D341Med (cell line): ENCODE results near the gene PARM1.
"Not testable (repeated sequence)": the region's sequence is repeated elsewhere in the genome, so short reads cannot be mapped to it uniquely, and the experiment has no call there.

Experiments used
- DNase-seq: peaks from one replicate; pipeline ENCODE4 v3.0.0; 2012; ENCODE audit warnings: low spot score

PARM1 gene

DNA sequence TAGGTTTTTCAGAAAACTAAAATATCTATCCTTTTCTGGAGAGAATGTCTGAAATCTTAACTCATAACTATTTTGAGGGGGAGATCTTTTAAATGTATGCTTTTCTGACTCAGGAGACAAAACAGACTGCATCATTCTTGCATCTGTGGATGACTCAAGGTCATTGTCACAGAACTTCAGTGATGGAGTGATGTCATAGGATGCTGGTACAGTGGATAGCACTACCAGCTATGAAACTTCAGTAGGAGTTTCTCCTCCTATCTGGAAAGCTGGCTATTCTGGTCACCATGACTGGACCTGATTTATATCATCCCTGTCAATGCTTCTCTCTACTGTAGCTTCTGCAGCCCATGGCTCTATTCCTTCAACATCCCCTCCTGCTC is 50.3 kb downstream of the PARM1 start:
- DNase-seq: no peak

- no peak for DNase-seq
Measured at GRCh38 chr4:74990276-74990875, 57.5 kb downstream of the PARM1 start.

GRCh38 chr4:74994436-74994835 is 61.5 kb downstream of the PARM1 start:
- not testable (repeated sequence) for DNase-seq

DNA sequence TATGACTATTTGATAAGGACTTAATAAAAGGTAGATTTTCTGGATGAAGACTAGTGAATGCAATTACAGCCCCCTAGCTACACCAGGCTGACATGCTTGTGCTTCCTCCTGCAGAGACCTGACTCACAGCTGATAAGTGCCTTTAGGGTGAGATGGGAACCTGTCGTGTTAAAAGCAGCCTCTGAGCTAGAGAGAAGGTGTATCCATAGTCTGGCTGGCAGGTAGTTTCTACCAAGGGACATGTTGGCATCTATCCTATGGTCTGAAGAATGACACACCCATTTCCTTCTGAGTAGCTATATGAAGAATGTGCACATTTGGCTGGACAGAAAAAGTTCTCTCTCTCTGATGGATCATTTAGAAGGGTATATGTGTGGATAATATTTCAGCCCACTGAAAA is 64.1 kb downstream of the PARM1 start:
- no peak for DNase-seq

DNA sequence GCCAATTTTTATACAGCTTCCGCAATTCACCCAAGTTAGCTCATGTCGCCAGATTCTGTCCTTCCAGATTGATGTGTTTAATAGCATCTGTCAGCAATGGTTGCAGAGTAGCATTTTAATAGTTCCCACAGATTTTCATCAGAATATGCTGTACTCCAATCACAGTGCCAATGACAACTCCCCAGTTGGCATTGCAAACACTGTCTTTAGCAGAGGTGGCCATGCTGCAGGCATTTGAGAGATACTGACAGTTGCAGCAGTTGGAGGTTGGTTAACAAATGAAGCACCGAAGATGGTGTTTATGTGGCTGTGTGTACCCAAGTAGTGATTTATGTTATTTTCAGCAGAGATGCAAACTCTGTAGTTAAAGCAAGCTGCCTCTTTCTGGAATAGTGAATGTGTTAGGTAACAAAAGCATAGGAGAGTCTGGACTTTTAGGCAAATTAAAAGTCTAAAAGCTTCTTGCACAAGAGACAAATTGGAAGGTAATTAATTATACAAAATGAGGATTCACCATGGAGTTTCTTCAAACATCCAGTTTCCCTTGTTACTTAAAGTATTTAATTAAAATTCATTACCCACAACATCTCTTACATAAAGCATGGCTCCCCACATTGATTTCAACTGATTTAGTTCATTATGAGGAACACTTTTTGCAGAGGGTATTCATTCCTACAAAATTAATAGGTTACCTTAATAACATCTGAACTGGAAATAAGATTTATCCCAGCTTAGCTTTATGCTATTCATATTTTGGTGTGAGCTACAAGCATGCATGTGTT is 65.2 kb downstream of the PARM1 start:
- no peak for DNase-seq

- DNase-seq: no peak
Measured at GRCh38 chr4:74999714-75000309, 66.9 kb downstream of the PARM1 start.

DNA sequence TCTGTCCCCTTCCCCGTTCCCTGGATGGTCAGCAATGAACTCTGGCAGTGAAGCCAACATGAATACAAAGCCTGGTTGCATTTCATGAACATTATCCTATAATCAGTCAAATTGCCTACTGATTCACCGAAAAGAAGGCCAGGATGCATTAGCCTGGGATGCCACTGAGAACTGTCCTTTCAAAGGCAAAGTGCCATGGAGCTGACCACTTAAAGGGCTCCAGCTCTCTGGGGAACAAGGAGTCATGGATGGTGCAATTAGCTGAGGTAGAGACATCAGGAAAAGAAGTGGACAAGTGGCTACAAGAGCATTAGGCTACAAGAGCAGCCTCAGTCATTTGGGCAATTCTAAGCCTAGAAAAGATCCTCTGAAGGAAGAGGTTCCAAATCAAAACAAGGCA is 69.0 kb downstream of the PARM1 start:
- DNase-seq: no peak

DNA sequence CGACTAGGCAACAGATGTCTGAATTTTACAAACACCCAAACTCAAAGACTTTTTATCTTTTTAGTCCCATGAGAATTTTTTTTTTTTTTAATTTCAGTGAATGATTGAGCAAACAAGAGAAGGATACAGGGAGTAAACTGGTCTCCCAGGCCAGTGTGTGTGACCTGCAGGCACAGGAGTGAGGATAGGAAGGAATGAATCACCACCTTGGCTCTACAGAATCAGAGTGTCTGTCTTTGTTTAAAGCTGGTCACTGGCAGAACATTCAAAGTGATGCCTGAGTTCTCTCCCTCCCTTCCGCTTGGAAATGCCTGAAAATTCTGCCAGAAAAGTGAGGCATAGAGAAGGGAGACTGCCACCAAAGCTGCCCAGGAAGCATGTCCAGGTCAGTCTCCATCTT is 69.5 kb downstream of the PARM1 start:
- DNase-seq: no peak

DNA sequence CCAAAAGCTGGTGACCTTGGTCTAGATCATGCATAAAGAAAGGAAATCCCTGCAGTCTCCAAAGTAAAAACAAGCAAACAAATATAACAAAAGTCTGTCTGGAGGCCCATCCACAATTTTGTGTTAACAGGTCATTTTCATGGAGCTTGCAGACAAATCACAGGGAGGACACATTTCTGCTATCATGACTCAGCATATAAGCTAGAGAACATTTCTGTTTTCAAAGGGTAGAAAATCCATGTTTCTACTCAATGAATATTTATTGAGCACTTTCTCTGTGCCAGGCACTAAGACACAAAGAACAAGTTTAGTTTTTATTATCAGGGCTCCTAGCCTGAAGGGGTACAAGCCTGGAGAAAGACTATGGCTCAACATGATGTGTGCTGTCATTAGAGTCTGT is 71.1 kb downstream of the PARM1 start:
- no peak for DNase-seq

DNA sequence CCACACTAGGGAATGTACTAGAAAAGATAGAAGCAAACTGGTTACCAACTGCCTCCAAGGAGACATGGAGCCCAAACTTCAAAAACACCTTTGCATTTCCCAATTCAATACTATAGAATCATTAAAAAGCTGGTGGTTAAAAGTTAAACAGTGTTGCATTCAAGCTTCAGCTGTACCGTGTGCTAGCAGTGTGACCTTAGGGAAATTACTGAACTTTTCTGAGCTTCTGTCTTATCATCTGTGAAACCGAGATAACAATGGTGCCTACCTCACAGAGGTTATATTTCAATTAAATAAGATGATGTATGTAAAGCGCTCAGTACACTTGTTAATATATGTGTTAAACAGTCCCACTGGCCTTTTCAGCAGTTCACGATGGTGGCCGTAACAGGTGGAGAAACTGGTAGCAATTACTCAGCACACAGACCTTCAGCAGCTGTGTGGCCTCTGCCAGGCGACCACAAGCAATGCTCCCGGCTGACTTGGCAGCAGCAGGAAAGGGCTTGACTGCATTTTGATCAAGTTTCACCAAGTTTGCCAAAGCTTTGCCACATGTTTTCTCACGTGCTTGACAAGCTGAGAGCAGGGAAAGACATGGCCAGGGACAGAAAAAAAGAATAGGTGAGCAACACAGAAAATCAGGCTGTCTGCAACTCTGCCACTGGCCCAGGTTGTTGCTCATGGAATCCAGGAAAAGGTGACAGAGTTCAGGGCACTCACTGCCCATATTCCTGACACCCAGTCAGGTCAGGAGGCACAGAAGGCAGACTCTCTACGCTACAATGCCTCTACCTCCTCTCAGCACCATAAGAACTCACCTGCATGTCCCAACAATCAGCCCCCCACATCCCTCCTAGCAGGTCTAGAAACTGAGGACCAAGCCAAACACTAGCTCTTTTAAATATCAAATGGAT is 72.1 kb downstream of the PARM1 start:
- DNase-seq: no peak

DNA sequence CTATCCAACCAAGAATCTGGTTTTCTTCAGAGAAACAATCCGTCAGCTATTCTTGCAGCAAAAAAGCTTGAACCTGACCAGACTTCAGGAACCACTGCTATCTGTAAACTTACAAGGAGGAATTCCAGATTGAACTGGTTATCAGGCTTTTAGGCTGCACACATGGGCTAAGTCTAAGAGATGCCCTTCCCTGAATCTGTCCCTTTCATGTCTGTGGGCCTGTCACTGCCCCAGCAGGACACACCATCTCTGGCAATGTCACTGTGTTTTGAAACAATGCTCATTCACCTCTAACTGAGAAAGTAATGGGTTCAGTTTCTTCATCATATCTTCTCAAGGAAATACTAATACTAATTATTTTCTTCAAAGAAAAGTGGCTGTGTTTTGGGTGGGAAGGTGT is 72.8 kb downstream of the PARM1 start:
- DNase-seq: no peak

- DNase-seq: no peak
Measured at GRCh38 chr4:75007891-75008290, 75.0 kb downstream of the PARM1 start.

- DNase-seq: no peak
Measured at GRCh38 chr4:75009138-75009537, 76.2 kb downstream of the PARM1 start.

GRCh38 chr4:75011131-75011795 is 78.3 kb downstream of the PARM1 start:
- no peak for DNase-seq

GRCh38 chr4:75015627-75016026 is 82.7 kb downstream of the PARM1 start:
- DNase-seq: no peak

- DNase-seq: no peak
Measured at GRCh38 chr4:75016472-75016871, 83.6 kb downstream of the PARM1 start.

DNA sequence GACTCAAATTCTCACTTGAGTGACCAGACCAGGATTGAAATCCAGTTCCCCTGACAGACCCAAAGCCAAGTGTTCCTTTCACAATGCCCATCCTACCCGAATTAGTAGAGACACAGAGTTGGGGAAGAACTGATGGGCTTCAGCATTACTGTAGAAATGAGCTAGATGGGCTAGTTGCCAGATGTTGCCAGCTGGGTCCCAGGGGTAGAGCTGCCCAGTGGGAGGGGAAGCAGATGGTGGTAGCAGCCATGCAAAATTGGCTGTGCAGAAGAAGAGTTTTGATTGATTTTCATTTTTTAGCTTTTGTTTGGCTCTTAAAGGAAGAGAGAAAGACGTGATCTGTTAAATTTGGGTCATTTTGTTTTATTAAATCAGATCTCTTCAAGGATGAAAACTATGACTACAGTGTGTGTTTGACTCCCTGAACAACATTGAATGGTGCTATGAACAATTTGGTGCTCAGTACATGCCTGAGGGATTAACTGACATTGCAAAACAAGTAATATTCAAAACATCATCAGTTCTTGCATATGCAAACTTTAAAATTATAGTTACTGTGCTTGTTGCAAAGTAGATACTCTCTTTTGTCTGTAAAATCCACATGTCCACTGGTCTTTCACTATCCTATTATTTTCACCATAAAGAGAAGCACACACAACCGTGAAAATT is 86.0 kb downstream of the PARM1 start:
- no peak for DNase-seq

- no peak for DNase-seq
Measured at GRCh38 chr4:75025431-75025830, 92.5 kb downstream of the PARM1 start.

DNA sequence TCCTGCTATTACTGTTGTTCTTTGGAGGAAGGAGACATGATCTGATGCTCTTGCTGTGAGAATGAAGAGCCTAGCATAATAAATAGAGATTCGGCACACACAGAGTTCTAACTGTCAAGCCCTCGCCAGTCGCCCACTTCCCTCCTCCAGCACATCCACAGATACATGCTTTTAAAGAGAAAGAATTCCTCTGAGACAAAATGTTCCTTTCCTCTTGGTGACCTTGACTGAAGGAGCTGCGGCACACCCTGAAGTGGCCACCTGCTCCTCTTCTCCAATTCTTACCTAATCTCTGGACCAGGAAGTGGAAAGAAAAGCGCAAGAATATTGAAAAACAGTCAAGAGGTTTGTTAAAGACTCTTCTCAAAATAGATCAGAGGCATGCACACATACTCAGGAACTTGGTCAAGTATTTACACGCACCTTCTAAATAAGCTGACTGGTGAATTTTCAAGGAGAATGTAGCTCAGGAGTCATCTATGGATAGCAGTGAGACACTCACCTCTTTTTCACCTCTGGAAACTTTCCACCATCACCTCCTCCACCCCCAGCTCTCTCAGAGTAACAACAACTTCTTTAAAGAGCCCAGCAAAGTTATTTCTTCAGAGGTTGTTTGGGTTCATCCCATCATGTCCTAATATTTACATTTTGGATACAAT is 95.4 kb downstream of the PARM1 start:
- no peak for DNase-seq

GRCh38 chr4:75030028-75030427 is 97.1 kb downstream of the PARM1 start:
- no peak for DNase-seq
